ENCODE results near the gene ITPRIPL1.

ITPRIPL1 gene

GRCh38 chr2:96325884-96326255 lies 753 bp downstream of the ITPRIPL1 start:
- Histone ChIP-seq H3K9me3 (ENCODE audit: control insufficient read depth, insufficient read depth, low read length) (no peaks in the 10 kb centered on the region), H3K79me2 (ENCODE audit: control insufficient read depth, low read length) (peaks cover 55% of the 10 kb centered on the region), H3K4me2 (ENCODE audit: low read length) (peak overlapping the region; percentile 84), H3K4me3 (ENCODE audit: low read length) (peak overlapping the region; percentile 89), H3K27ac (ENCODE audit: low read depth, low read length) (peak overlapping the region; percentile 55), H3K36me3 (ENCODE audit: control insufficient read depth, low read length) (peaks cover 44% of the 10 kb centered on the region), H3K27me3 (ENCODE audit: control insufficient read depth, low read length) (no peaks in the 10 kb centered on the region), H3F3A (ENCODE audit: control insufficient read depth, insufficient read depth) (peaks cover 14% of the 10 kb centered on the region), H3K9me2 (replicated peaks; ENCODE audit: control insufficient read depth, low read length) (no peaks in the 10 kb centered on the region), H4K20me1 (ENCODE audit: control insufficient read depth, insufficient read depth, low read depth, low read length) (peaks cover 3% of the 10 kb centered on the region; the same call in 1 of the 2 replicates), H3K4me1 (ENCODE audit: control insufficient read depth, low read length) (peaks cover 51% of the 10 kb centered on the region)
- TF ChIP-seq EZH2phosphoT487 (IDR thresholded peaks at IDR 0.05; ENCODE audit: borderline replicate concordance, low read length), result no peak
- TF ChIP-seq CTCF (IDR thresholded peaks at IDR 0.05; ENCODE audit: low read depth, low read length, poor library complexity, severe bottlenecking), result no peak

- Histone ChIP-seq H3K4me2 (ENCODE audit: low read length) (peak overlapping the region; percentile 84), H3K4me1 (ENCODE audit: control insufficient read depth, low read length) (peaks cover 48% of the 10 kb centered on the region), H3K9me2 (replicated peaks; ENCODE audit: control insufficient read depth, low read length) (no peaks in the 10 kb centered on the region), H4K20me1 (ENCODE audit: control insufficient read depth, insufficient read depth, low read depth, low read length) (peaks cover 3% of the 10 kb centered on the region; the same call in 1 of the 2 replicates), H3F3A (ENCODE audit: control insufficient read depth, insufficient read depth) (peaks cover 12% of the 10 kb centered on the region), H3K79me2 (ENCODE audit: control insufficient read depth, low read length) (peaks cover 55% of the 10 kb centered on the region), H3K27me3 (ENCODE audit: control insufficient read depth, low read length) (no peaks in the 10 kb centered on the region), H3K4me3 (ENCODE audit: low read length) (peak overlapping the region; percentile 89), H3K27ac (ENCODE audit: low read depth, low read length) (no peak overlapping the region), H3K36me3 (ENCODE audit: control insufficient read depth, low read length) (peaks cover 42% of the 10 kb centered on the region), H3K9me3 (ENCODE audit: control insufficient read depth, insufficient read depth, low read length) (no peaks in the 10 kb centered on the region)
- TF ChIP-seq EZH2phosphoT487 (IDR thresholded peaks at IDR 0.05; ENCODE audit: borderline replicate concordance, low read length) (no peak), CTCF (IDR thresholded peaks at IDR 0.05; ENCODE audit: low read depth, low read length, poor library complexity, severe bottlenecking) (no peak)
Observed at GRCh38 chr2:96326564-96326963, 1.4 kb downstream of the ITPRIPL1 start.

- Histone ChIP-seq H3K4me2 (ENCODE audit: low read length) (peak overlapping the region; percentile 84; the same call in 1 of the 2 replicates), H4K20me1 (ENCODE audit: control insufficient read depth, insufficient read depth, low read depth, low read length) (peaks cover 3% of the 10 kb centered on the region; the same call in 1 of the 2 replicates), H3K36me3 (ENCODE audit: control insufficient read depth, low read length) (peaks cover 42% of the 10 kb centered on the region), H3K9me3 (ENCODE audit: control insufficient read depth, insufficient read depth, low read length) (no peaks in the 10 kb centered on the region), H3K4me1 (ENCODE audit: control insufficient read depth, low read length) (peaks cover 45% of the 10 kb centered on the region), H3F3A (ENCODE audit: control insufficient read depth, insufficient read depth) (peaks cover 13% of the 10 kb centered on the region), H3K79me2 (ENCODE audit: control insufficient read depth, low read length) (peaks cover 55% of the 10 kb centered on the region), H3K4me3 (ENCODE audit: low read length) (no peak overlapping the region), H3K27me3 (ENCODE audit: control insufficient read depth, low read length) (no peaks in the 10 kb centered on the region), H3K9me2 (replicated peaks; ENCODE audit: control insufficient read depth, low read length) (no peaks in the 10 kb centered on the region), H3K27ac (ENCODE audit: low read depth, low read length) (no peak overlapping the region)
- TF ChIP-seq EZH2phosphoT487 (IDR thresholded peaks at IDR 0.05; ENCODE audit: borderline replicate concordance, low read length) (no peak), CTCF (IDR thresholded peaks at IDR 0.05; ENCODE audit: low read depth, low read length, poor library complexity, severe bottlenecking) (no peak)
Observed at GRCh38 chr2:96326990-96327820, 2.1 kb downstream of the ITPRIPL1 start.

Measured in DOHH2 (cell line).